ENCODE measurements around the gene FSD1.

The FSD1 gene

DNA sequence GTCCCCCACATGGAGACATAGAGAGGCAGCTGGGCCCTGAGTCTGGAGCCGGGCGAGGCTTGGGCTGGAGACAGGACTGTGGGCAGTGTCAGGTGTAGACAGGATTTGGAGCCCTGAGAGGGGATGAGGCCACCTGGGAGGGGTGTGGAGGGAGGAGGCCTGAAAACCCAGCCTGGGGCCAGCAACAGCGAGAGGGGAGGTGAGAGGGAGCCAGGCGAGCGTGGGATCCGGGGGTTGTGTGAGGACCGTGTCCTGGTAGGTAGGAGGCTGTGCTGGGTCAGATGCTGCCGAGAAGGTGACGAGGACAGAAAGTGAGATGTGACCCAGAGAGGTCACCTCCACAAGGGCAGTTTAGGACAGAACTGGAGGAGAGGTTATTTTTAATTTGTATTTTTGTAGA is 46.3 kb downstream of the FSD1 start:
- TF ChIP-seq, protein P1, sequence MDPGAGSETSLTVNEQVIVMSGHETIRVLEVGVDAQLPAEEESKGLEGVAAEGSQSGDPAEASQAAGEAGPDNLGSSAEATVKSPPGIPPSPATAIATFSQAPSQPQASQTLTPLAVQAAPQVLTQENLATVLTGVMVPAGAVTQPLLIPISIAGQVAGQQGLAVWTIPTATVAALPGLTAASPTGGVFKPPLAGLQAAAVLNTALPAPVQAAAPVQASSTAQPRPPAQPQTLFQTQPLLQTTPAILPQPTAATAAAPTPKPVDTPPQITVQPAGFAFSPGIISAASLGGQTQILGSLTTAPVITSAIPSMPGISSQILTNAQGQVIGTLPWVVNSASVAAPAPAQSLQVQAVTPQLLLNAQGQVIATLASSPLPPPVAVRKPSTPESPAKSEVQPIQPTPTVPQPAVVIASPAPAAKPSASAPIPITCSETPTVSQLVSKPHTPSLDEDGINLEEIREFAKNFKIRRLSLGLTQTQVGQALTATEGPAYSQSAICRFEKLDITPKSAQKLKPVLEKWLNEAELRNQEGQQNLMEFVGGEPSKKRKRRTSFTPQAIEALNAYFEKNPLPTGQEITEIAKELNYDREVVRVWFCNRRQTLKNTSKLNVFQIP (CRISPR knock-in tag; IDR thresholded peaks at IDR 0.05; ENCODE audit: borderline replicate concordance, low read depth) = no peak
- TF ChIP-seq CSDC2 (CRISPR knock-in tag; IDR thresholded peaks at IDR 0.05) (no peak), ZFP30 (CRISPR knock-in tag; IDR thresholded peaks at IDR 0.05) (no peak), ZNF565 (CRISPR knock-in tag; conservative IDR thresholded peaks at IDR 0.05; ENCODE audit: low read depth) (no peak), ZNF70 (CRISPR knock-in tag; IDR thresholded peaks at IDR 0.05) (no peak), ZC3H10 (CRISPR knock-in tag; IDR thresholded peaks at IDR 0.05) (no peak), SNAI2 (CRISPR knock-in tag; IDR thresholded peaks at IDR 0.05) (no peak), OSR1 (CRISPR knock-in tag; IDR thresholded peaks at IDR 0.05) (no peak), BACH2 (CRISPR knock-in tag; IDR thresholded peaks at IDR 0.05; ENCODE audit: borderline replicate concordance) (no peak), GLIS3 (CRISPR knock-in tag; IDR thresholded peaks at IDR 0.05) (no peak), TCF4 (CRISPR knock-in tag; IDR thresholded peaks at IDR 0.05; ENCODE audit: borderline replicate concordance) (no peak), TOX (CRISPR knock-in tag; IDR thresholded peaks at IDR 0.05; ENCODE audit: borderline replicate concordance) (no peak), ISL1 (CRISPR knock-in tag; IDR thresholded peaks at IDR 0.05) (no peak), ZNF8 (CRISPR knock-in tag; IDR thresholded peaks at IDR 0.05) (no peak)
- TF ChIP-seq, protein P2, sequence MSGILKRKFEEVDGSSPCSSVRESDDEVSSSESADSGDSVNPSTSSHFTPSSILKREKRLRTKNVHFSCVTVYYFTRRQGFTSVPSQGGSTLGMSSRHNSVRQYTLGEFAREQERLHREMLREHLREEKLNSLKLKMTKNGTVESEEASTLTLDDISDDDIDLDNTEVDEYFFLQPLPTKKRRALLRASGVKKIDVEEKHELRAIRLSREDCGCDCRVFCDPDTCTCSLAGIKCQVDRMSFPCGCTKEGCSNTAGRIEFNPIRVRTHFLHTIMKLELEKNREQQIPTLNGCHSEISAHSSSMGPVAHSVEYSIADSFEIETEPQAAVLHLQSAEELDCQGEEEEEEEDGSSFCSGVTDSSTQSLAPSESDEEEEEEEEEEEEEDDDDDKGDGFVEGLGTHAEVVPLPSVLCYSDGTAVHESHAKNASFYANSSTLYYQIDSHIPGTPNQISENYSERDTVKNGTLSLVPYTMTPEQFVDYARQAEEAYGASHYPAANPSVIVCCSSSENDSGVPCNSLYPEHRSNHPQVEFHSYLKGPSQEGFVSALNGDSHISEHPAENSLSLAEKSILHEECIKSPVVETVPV (CRISPR knock-in tag; IDR thresholded peaks at IDR 0.05) = no peak
- TF ChIP-seq, protein P3, sequence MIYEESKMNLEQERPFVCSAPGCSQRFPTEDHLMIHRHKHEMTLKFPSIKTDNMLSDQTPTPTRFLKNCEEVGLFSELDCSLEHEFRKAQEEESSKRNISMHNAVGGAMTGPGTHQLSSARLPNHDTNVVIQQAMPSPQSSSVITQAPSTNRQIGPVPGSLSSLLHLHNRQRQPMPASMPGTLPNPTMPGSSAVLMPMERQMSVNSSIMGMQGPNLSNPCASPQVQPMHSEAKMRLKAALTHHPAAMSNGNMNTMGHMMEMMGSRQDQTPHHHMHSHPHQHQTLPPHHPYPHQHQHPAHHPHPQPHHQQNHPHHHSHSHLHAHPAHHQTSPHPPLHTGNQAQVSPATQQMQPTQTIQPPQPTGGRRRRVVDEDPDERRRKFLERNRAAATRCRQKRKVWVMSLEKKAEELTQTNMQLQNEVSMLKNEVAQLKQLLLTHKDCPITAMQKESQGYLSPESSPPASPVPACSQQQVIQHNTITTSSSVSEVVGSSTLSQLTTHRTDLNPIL (CRISPR knock-in tag; IDR thresholded peaks at IDR 0.05; ENCODE audit: low read depth) = no peak
- TF ChIP-seq, protein P4, sequence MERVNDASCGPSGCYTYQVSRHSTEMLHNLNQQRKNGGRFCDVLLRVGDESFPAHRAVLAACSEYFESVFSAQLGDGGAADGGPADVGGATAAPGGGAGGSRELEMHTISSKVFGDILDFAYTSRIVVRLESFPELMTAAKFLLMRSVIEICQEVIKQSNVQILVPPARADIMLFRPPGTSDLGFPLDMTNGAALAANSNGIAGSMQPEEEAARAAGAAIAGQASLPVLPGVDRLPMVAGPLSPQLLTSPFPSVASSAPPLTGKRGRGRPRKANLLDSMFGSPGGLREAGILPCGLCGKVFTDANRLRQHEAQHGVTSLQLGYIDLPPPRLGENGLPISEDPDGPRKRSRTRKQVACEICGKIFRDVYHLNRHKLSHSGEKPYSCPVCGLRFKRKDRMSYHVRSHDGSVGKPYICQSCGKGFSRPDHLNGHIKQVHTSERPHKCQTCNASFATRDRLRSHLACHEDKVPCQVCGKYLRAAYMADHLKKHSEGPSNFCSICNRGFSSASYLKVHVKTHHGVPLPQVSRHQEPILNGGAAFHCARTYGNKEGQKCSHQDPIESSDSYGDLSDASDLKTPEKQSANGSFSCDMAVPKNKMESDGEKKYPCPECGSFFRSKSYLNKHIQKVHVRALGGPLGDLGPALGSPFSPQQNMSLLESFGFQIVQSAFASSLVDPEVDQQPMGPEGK (CRISPR knock-in tag; IDR thresholded peaks at IDR 0.05; ENCODE audit: borderline replicate concordance) = no peak
- ATAC-seq = no peak

DNA sequence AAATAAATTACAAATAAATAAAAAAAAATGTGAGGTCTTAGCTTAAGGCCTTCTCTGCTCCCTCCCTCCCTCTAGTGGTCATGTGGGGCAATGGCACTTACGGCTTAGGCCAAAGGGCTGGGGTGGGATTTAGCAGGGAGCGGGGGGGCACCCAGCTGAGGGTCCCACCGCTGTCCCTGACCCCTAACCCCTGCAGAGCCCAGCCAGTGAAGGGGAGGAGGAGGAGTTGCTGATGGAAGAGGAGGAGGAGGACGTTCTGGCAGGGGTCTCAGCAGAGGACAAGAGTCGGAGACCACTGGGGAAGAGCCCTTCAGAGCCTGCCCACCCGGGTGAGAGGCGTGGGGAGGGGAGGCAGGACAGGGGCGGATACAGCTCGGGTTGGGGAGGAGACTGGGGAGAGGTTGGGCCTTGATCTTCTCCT is 48.3 kb downstream of the FSD1 start:
- TF ChIP-seq, protein P1 (CRISPR knock-in tag; IDR thresholded peaks at IDR 0.05; ENCODE audit: borderline replicate concordance, low read depth) = no peak
- TF ChIP-seq PPARA (CRISPR knock-in tag; IDR thresholded peaks at IDR 0.05; ENCODE audit: borderline replicate concordance) (no peak), ZC3H10 (CRISPR knock-in tag; IDR thresholded peaks at IDR 0.05) (no peak), ISL1 (CRISPR knock-in tag; IDR thresholded peaks at IDR 0.05) (no peak), ZFP3 (CRISPR knock-in tag; IDR thresholded peaks at IDR 0.05) (no peak), TCF4 (CRISPR knock-in tag; IDR thresholded peaks at IDR 0.05; ENCODE audit: borderline replicate concordance) (no peak), SNAI2 (CRISPR knock-in tag; IDR thresholded peaks at IDR 0.05) (no peak), CSDC2 (CRISPR knock-in tag; IDR thresholded peaks at IDR 0.05) (no peak), ARNTL (CRISPR knock-in tag; IDR thresholded peaks at IDR 0.05; ENCODE audit: borderline replicate concordance, low read depth) (no peak), ZNF70 (CRISPR knock-in tag; IDR thresholded peaks at IDR 0.05) (no peak), GLIS3 (CRISPR knock-in tag; IDR thresholded peaks at IDR 0.05) (no peak)
- ATAC-seq = peak; percentile 76

DNA sequence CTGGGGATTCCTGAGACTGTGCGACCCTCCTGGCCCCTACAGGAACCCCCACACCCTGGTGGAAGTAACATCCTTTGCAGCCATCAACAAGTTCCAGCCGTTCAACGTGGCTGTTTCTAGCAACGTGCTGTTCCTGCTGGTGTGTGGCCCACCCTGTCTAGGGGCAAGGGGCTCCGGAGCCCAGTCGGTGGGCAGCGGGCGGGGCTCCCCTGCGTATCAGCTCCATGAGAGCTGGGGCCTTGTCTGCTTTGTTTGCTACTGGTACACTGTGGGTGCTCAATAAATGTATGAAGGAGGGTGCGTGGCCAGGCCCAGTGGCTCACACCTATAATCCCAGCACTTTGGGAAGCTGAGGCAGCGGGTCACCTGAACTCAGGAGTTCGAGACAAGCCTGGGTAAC is 49.9 kb downstream of the FSD1 start:
- no peak for ATAC-seq
- TF ChIP-seq, protein P5, sequence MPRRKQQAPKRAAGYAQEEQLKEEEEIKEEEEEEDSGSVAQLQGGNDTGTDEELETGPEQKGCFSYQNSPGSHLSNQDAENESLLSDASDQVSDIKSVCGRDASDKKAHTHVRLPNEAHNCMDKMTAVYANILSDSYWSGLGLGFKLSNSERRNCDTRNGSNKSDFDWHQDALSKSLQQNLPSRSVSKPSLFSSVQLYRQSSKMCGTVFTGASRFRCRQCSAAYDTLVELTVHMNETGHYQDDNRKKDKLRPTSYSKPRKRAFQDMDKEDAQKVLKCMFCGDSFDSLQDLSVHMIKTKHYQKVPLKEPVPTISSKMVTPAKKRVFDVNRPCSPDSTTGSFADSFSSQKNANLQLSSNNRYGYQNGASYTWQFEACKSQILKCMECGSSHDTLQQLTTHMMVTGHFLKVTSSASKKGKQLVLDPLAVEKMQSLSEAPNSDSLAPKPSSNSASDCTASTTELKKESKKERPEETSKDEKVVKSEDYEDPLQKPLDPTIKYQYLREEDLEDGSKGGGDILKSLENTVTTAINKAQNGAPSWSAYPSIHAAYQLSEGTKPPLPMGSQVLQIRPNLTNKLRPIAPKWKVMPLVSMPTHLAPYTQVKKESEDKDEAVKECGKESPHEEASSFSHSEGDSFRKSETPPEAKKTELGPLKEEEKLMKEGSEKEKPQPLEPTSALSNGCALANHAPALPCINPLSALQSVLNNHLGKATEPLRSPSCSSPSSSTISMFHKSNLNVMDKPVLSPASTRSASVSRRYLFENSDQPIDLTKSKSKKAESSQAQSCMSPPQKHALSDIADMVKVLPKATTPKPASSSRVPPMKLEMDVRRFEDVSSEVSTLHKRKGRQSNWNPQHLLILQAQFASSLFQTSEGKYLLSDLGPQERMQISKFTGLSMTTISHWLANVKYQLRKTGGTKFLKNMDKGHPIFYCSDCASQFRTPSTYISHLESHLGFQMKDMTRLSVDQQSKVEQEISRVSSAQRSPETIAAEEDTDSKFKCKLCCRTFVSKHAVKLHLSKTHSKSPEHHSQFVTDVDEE (CRISPR knock-in tag; IDR thresholded peaks at IDR 0.05) = no peak
- no peak for TF ChIP-seq ISL1 (CRISPR knock-in tag; IDR thresholded peaks at IDR 0.05)
- TF ChIP-seq BACH2 (CRISPR knock-in tag; IDR thresholded peaks at IDR 0.05; ENCODE audit: borderline replicate concordance) = no peak
- no peak for TF ChIP-seq TCF4 (CRISPR knock-in tag; IDR thresholded peaks at IDR 0.05; ENCODE audit: borderline replicate concordance)
- TF ChIP-seq GLIS3 (CRISPR knock-in tag; IDR thresholded peaks at IDR 0.05) = no peak
- no peak for TF ChIP-seq ZNF8 (CRISPR knock-in tag; IDR thresholded peaks at IDR 0.05)
- no peak for TF ChIP-seq CSDC2 (CRISPR knock-in tag; IDR thresholded peaks at IDR 0.05)
- TF ChIP-seq, protein P3 (CRISPR knock-in tag; IDR thresholded peaks at IDR 0.05; ENCODE audit: low read depth) = no peak
- no peak for TF ChIP-seq RARB (CRISPR knock-in tag; IDR thresholded peaks at IDR 0.05)
- TF ChIP-seq, protein P4 (CRISPR knock-in tag; IDR thresholded peaks at IDR 0.05; ENCODE audit: borderline replicate concordance) = no peak
- TF ChIP-seq ZFP30 (CRISPR knock-in tag; IDR thresholded peaks at IDR 0.05) = no peak
- no peak for TF ChIP-seq ARNTL (CRISPR knock-in tag; IDR thresholded peaks at IDR 0.05; ENCODE audit: borderline replicate concordance, low read depth)
- TF ChIP-seq PPARA (CRISPR knock-in tag; IDR thresholded peaks at IDR 0.05; ENCODE audit: borderline replicate concordance) = no peak
- no peak for TF ChIP-seq ZFP3 (CRISPR knock-in tag; IDR thresholded peaks at IDR 0.05)

Data from SK-N-SH treated with all-trans-retinoic acid at 6 μM for 48 hours (cell line).